HG03520 (cell line): ENCODE data around the gene PRDM11.
"Not testable (repeated sequence)": the region's sequence is repeated elsewhere in the genome, so short reads cannot be mapped to it uniquely, and the experiment has no call there.

ENCODE experiments used
- ATAC-seq: cut with Tn5 transposase; IDR thresholded peaks from one replicate; pipeline ENCODE4 v1.9.1; 2021; ENCODE audit warnings: mild to moderate bottlenecking, moderate library complexity; ENCODE audit not compliant: unreplicated experiment

The PRDM11 gene

GRCh38 chr11:45146072-45147016 is at the start of gene PRDM11:
Gene PRDM11, plus strand, starts transcription at chr11:45146639. Its CDS starts 35,128 bp downstream, at chr11:45181767.
- peak; percentile 39 for ATAC-seq

GRCh38 chr11:45097721-45098493 is 48.5 kb upstream of the PRDM11 start:
- no peak for ATAC-seq

GRCh38 chr11:45098929-45099328 is 47.5 kb upstream of the PRDM11 start:
- no peak for ATAC-seq

- no peak for ATAC-seq
These were observed 46.1 kb upstream of the PRDM11 start for GRCh38 chr11:45100339-45100738.

GRCh38 chr11:45102361-45102809 is 44.1 kb upstream of the PRDM11 start:
- ATAC-seq = no peak

GRCh38 chr11:45102810-45103621 is 43.4 kb upstream of the PRDM11 start:
- ATAC-seq = no peak

GRCh38 chr11:45104006-45104789 is 42.2 kb upstream of the PRDM11 start:
- no peak for ATAC-seq

- no peak for ATAC-seq
These were observed 41.7 kb upstream of the PRDM11 start for GRCh38 chr11:45104790-45105084.

- no peak for ATAC-seq
These were observed 41.0 kb upstream of the PRDM11 start for GRCh38 chr11:45105233-45105983.

- ATAC-seq = no peak
These were observed 40.5 kb upstream of the PRDM11 start for GRCh38 chr11:45105984-45106375.

GRCh38 chr11:45106440-45106839 is 40.0 kb upstream of the PRDM11 start:
- no peak for ATAC-seq

- no peak for ATAC-seq
These were observed 39.4 kb upstream of the PRDM11 start for GRCh38 chr11:45107029-45107428.

GRCh38 chr11:45108070-45109064 is 38.1 kb upstream of the PRDM11 start:
- no peak for ATAC-seq

- ATAC-seq = no peak
These were observed 37.0 kb upstream of the PRDM11 start for GRCh38 chr11:45109400-45109799.

GRCh38 chr11:45110562-45110961 is 35.9 kb upstream of the PRDM11 start:
- ATAC-seq = no peak

GRCh38 chr11:45113807-45114206 is 32.6 kb upstream of the PRDM11 start:
- ATAC-seq = no peak

GRCh38 chr11:45127836-45128235 is 18.6 kb upstream of the PRDM11 start:
- not testable (repeated sequence) for ATAC-seq

GRCh38 chr11:45133878-45134277 is 12.6 kb upstream of the PRDM11 start:
- ATAC-seq = no peak
